Measurements from ENCODE around the gene IFITM2.

DNA sequence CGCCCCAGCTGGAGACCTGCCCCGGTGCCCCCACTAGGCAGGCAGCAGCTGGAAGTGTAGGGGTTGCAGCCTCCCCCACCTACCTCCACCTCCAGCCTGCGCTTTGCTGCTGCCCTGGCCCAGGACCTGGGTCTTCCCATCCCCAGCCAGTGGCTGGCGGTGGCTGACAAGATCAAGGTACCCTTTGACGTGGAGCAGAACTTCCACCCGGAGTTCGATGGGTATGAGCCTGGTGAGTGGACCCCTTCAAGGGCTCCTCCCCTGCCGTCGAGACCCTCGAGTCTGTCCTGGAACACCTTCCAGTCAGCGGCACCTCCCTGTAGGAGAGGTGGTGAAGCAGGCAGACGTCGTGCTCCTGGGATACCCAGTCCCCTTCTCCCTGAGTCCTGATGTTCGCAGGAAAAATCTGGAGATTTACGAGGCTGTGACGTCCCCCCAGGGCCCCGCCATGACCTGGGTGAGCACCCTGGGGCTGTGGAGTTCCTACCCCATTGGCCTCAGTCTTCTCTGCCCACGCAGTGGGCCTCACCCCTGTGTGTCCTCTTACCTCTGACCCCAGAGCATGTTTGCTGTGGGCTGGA lies 14.3 kb upstream of the IFITM2 start:
- TF ChIP-seq, protein P1, sequence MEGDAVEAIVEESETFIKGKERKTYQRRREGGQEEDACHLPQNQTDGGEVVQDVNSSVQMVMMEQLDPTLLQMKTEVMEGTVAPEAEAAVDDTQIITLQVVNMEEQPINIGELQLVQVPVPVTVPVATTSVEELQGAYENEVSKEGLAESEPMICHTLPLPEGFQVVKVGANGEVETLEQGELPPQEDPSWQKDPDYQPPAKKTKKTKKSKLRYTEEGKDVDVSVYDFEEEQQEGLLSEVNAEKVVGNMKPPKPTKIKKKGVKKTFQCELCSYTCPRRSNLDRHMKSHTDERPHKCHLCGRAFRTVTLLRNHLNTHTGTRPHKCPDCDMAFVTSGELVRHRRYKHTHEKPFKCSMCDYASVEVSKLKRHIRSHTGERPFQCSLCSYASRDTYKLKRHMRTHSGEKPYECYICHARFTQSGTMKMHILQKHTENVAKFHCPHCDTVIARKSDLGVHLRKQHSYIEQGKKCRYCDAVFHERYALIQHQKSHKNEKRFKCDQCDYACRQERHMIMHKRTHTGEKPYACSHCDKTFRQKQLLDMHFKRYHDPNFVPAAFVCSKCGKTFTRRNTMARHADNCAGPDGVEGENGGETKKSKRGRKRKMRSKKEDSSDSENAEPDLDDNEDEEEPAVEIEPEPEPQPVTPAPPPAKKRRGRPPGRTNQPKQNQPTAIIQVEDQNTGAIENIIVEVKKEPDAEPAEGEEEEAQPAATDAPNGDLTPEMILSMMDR (conservative IDR thresholded peaks at IDR 0.05 in 1 of 2, IDR thresholded peaks at IDR 0.05 in 1 of 2; ENCODE audit: low read depth in 1 of 2, low read length in 2 of 2), result no peak
- TF ChIP-seq EZH2 (IDR thresholded peaks at IDR 0.05; ENCODE audit: low read length, missing control alignments), result no peak

Data from fibroblast of lung (primary cell).